ENCODE data around the gene ARMC9.
"Not testable (repeated sequence)": the region's sequence is repeated elsewhere in the genome, so short reads cannot be mapped to it uniquely, and the experiment has no call there.

Gene ARMC9

GRCh38 chr2:231344851-231345250 lies 146.4 kb downstream of the ARMC9 start:
- no peak for DNase-seq

- DNase-seq: no peak
These were observed 148.7 kb downstream of the ARMC9 start for GRCh38 chr2:231347081-231347480.

GRCh38 chr2:231347638-231348037 lies 149.2 kb downstream of the ARMC9 start:
- DNase-seq: no peak

GRCh38 chr2:231348173-231348572 lies 149.7 kb downstream of the ARMC9 start:
- DNase-seq: no peak

- DNase-seq: no peak
These were observed 150.4 kb downstream of the ARMC9 start for GRCh38 chr2:231348704-231349373.

- DNase-seq: not testable (repeated sequence)
These were observed 150.9 kb downstream of the ARMC9 start for GRCh38 chr2:231349374-231349735.

- no peak for DNase-seq
These were observed 153.2 kb downstream of the ARMC9 start for GRCh38 chr2:231351648-231352047.

- DNase-seq: no peak
These were observed 155.0 kb downstream of the ARMC9 start for GRCh38 chr2:231353469-231353868.

- no peak for DNase-seq
These were observed 157.4 kb downstream of the ARMC9 start for GRCh38 chr2:231355508-231356465.

GRCh38 chr2:231356466-231356844 lies 158.0 kb downstream of the ARMC9 start:
- no peak for DNase-seq

- DNase-seq: no peak
These were observed 158.6 kb downstream of the ARMC9 start for GRCh38 chr2:231357048-231357447.

- DNase-seq: no peak
These were observed 159.5 kb downstream of the ARMC9 start for GRCh38 chr2:231357931-231358330.

GRCh38 chr2:231359441-231359840 lies 161.0 kb downstream of the ARMC9 start:
- DNase-seq: no peak

GRCh38 chr2:231359948-231360347 lies 161.5 kb downstream of the ARMC9 start:
- DNase-seq: no peak

- no peak for DNase-seq
These were observed 162.0 kb downstream of the ARMC9 start for GRCh38 chr2:231360401-231360800.

- no peak for DNase-seq
These were observed 162.5 kb downstream of the ARMC9 start for GRCh38 chr2:231360881-231361371.

- peak; percentile 30 for DNase-seq
These were observed 163.5 kb downstream of the ARMC9 start for GRCh38 chr2:231361701-231362554.

- DNase-seq: no peak
These were observed 164.2 kb downstream of the ARMC9 start for GRCh38 chr2:231362555-231363184.

GRCh38 chr2:231364061-231364460 lies 165.6 kb downstream of the ARMC9 start:
- DNase-seq: no peak

GRCh38 chr2:231364961-231365810 lies 166.8 kb downstream of the ARMC9 start:
- no peak for DNase-seq

GRCh38 chr2:231367178-231367577 lies 168.7 kb downstream of the ARMC9 start:
- DNase-seq: no peak
